Fibroblast of skin of right biceps (primary cell): ENCODE data around the gene IDH3G.

ENCODE experiments used
- DNase-seq: peaks from one replicate; pipeline ENCODE4 v3.0.0-alpha.2; 2013

The IDH3G gene

GRCh38 chrX:153814591-153815315 lies 20.6 kb upstream of the IDH3G start:
- DNase-seq: no peak

GRCh38 chrX:153813161-153813560 lies 19.0 kb upstream of the IDH3G start:
- DNase-seq: no peak

GRCh38 chrX:153812220-153812619 lies 18.0 kb upstream of the IDH3G start:
- no peak for DNase-seq

GRCh38 chrX:153807976-153808375 lies 13.8 kb upstream of the IDH3G start:
- no peak for DNase-seq

- DNase-seq: no peak
Observed at GRCh38 chrX:153806999-153807575, 12.9 kb upstream of the IDH3G start.

- no peak for DNase-seq
Observed at GRCh38 chrX:153805436-153805835, 11.3 kb upstream of the IDH3G start.

GRCh38 chrX:153804621-153805020 lies 10.4 kb upstream of the IDH3G start:
- no peak for DNase-seq

- DNase-seq: no peak
Observed at GRCh38 chrX:153804100-153804595, 10.0 kb upstream of the IDH3G start.

GRCh38 chrX:153803211-153804099 lies 9.3 kb upstream of the IDH3G start:
- no peak for DNase-seq

- no peak for DNase-seq
Observed at GRCh38 chrX:153802513-153803045, 8.4 kb upstream of the IDH3G start.

- no peak for DNase-seq
Observed at GRCh38 chrX:153801669-153802068, 7.5 kb upstream of the IDH3G start.

- DNase-seq: no peak
Observed at GRCh38 chrX:153800746-153801145, 6.6 kb upstream of the IDH3G start.

GRCh38 chrX:153800177-153800722 lies 6.1 kb upstream of the IDH3G start:
- no peak for DNase-seq

GRCh38 chrX:153799326-153799725 lies 5.2 kb upstream of the IDH3G start:
- no peak for DNase-seq

GRCh38 chrX:153797415-153798015 lies 3.3 kb upstream of the IDH3G start:
- DNase-seq: no peak

GRCh38 chrX:153794897-153795816 lies 982 bp upstream of the IDH3G start:
- DNase-seq: no peak

- DNase-seq: no peak
Observed at GRCh38 chrX:153793291-153793690, 884 bp downstream of the IDH3G start.

GRCh38 chrX:153792368-153792767 lies 1.8 kb downstream of the IDH3G start:
- no peak for DNase-seq

- DNase-seq: no peak
Observed at GRCh38 chrX:153791104-153791852, 2.9 kb downstream of the IDH3G start.

- no peak for DNase-seq
Observed at GRCh38 chrX:153789654-153790053, 4.5 kb downstream of the IDH3G start.

GRCh38 chrX:153786669-153787068 lies 7.5 kb downstream of the IDH3G start:
- DNase-seq: no peak
